CD4-positive, alpha-beta T cell treated with Interleukin-2 at 100 ng/mL for 4 hours (primary cell): ENCODE measurements around the gene TSNAX.
"Not testable (repeated sequence)": the region's sequence is repeated elsewhere in the genome, so short reads cannot be mapped to it uniquely, and the experiment has no call there.

ENCODE experiments used
- DNase-seq: peaks from one replicate; pipeline ENCODE4 v3.0.0-alpha.2; 2020; ENCODE audit warnings: low spot score

The TSNAX gene

GRCh38 chr1:231561647-231562383 is 33.3 kb downstream of the TSNAX start:
- no peak for DNase-seq

- DNase-seq, result no peak
Observed at GRCh38 chr1:231563247-231563646, 34.8 kb downstream of the TSNAX start.

GRCh38 chr1:231564373-231564772 is 35.9 kb downstream of the TSNAX start:
- DNase-seq, result no peak

GRCh38 chr1:231566496-231566895 is 38.0 kb downstream of the TSNAX start:
- no peak for DNase-seq

GRCh38 chr1:231570262-231570661 is 41.8 kb downstream of the TSNAX start:
- DNase-seq, result not testable (repeated sequence)

GRCh38 chr1:231571904-231572303 is 43.4 kb downstream of the TSNAX start:
- no peak for DNase-seq

- no peak for DNase-seq
Observed at GRCh38 chr1:231575472-231575871, 47.0 kb downstream of the TSNAX start.

- DNase-seq, result no peak
Observed at GRCh38 chr1:231576804-231577718, 48.6 kb downstream of the TSNAX start.

GRCh38 chr1:231580874-231581273 is 52.4 kb downstream of the TSNAX start:
- no peak for DNase-seq

- no peak for DNase-seq
Observed at GRCh38 chr1:231581859-231582258, 53.4 kb downstream of the TSNAX start.

GRCh38 chr1:231583376-231583775 is 54.9 kb downstream of the TSNAX start:
- no peak for DNase-seq

GRCh38 chr1:231584117-231584516 is 55.6 kb downstream of the TSNAX start:
- no peak for DNase-seq

- no peak for DNase-seq
Observed at GRCh38 chr1:231584921-231585320, 56.5 kb downstream of the TSNAX start.

- DNase-seq, result peak; percentile 45
Observed at GRCh38 chr1:231590453-231591198, 62.2 kb downstream of the TSNAX start.

GRCh38 chr1:231591466-231591865 is 63.0 kb downstream of the TSNAX start:
- no peak for DNase-seq

GRCh38 chr1:231592809-231593208 is 64.3 kb downstream of the TSNAX start:
- no peak for DNase-seq

GRCh38 chr1:231593264-231593663 is 64.8 kb downstream of the TSNAX start:
- DNase-seq, result not testable (repeated sequence)

GRCh38 chr1:231594123-231594522 is 65.7 kb downstream of the TSNAX start:
- DNase-seq, result no peak

- DNase-seq, result no peak
Observed at GRCh38 chr1:231594749-231595148, 66.3 kb downstream of the TSNAX start.

- no peak for DNase-seq
Observed at GRCh38 chr1:231596337-231596791, 67.9 kb downstream of the TSNAX start.

GRCh38 chr1:231597971-231598370 is 69.5 kb downstream of the TSNAX start:
- DNase-seq, result no peak

- no peak for DNase-seq
Observed at GRCh38 chr1:231600458-231600976, 72.0 kb downstream of the TSNAX start.
